IMR-90 (cell line): ENCODE measurements around the gene RYR3. TPM values are rescaled to one million over a fixed set of nuclear protein-coding genes. Genes with fewer than 3 reads are reported as not detected.

Experiments used
- ATAC-seq: fragments of 200-7000 bp; cut with Tn5 transposase; 2 replicates; pipeline ENCODE4 v1.9.1; 2020; ENCODE audit warnings: low read depth, mild to moderate bottlenecking, moderate library complexity
- BruUV-seq: library from RNA; stranded (reverse); fragments of 400-500 nt; replicated peaks from 2 replicates; lab custom pipeline; 2021; lab: Mats Ljungman, UMichigan
- CTCF ChIA-PET: fragments of 300-600 bp; formaldehyde crosslinking; extraction: SDS; loops from one replicate; lab custom pipeline; 2021; ENCODE audit warnings: antibody characterized with exemption; lab: Yijun Ruan, JAX
- POLR2A ChIA-PET: fragments of 300-600 bp; sonication (Branson Sonifier 250); formaldehyde crosslinking; loops from one replicate; lab custom pipeline; 2022; ENCODE audit warnings: antibody characterized with exemption; ENCODE audit not compliant: unreplicated experiment; lab: Charles Lee
- DNase-seq: peaks from one replicate; pipeline ENCODE4 v3.0.0; 2013
- H2AFZ ChIP-seq: replicated peaks from 2 replicates; pipeline ENCODE3; 2013; ENCODE audit warnings: low read length, mild to moderate bottlenecking; ENCODE audit not compliant: poor library complexity
- H2AK5ac ChIP-seq: 2 replicates; pipeline ENCODE4 v1.6.1; 2013; ENCODE audit warnings: low read depth, low read length, inconsistent platforms
- H2AK9ac ChIP-seq: replicated peaks from 2 replicates; pipeline ENCODE3; 2013; ENCODE audit warnings: mild to moderate bottlenecking, low read depth, low read length, moderate library complexity; ENCODE audit not compliant: poor library complexity
- H2BK120ac ChIP-seq: 2 replicates; pipeline ENCODE4 v1.6.1; 2013; ENCODE audit warnings: low read depth, low read length, inconsistent platforms
- H2BK15ac ChIP-seq: 3 replicates; pipeline ENCODE4 v1.6.1; 2013; ENCODE audit warnings: low read depth, low read length, inconsistent platforms
- H2BK20ac ChIP-seq: 2 replicates; pipeline ENCODE4 v1.6.1; 2013; ENCODE audit warnings: low read depth, mild to moderate bottlenecking, inconsistent platforms, low read length, moderate library complexity
- H2BK5ac ChIP-seq: 2 replicates; pipeline ENCODE4 v1.6.1; 2013; ENCODE audit warnings: mild to moderate bottlenecking, low read depth, low read length, inconsistent platforms; ENCODE audit not compliant: poor library complexity, severe bottlenecking
- H3K14ac ChIP-seq: replicated peaks from 2 replicates; pipeline ENCODE4 v1.6.1; 2013; ENCODE audit warnings: low read depth, low read length, inconsistent platforms
- H3K18ac ChIP-seq: 2 replicates; pipeline ENCODE4 v1.6.1; 2013; ENCODE audit warnings: low read depth, low read length, control low read depth
- H3K23ac ChIP-seq: 2 replicates; pipeline ENCODE4 v1.6.1; 2013; ENCODE audit warnings: low read depth, low read length, inconsistent platforms
- H3K27ac ChIP-seq: 2 replicates; pipeline ENCODE4 v1.5.1; 2013; ENCODE audit warnings: mild to moderate bottlenecking, control low read depth, low read length; ENCODE audit not compliant: insufficient read depth
- H3K27me3 ChIP-seq: 2 replicates; pipeline ENCODE4 v1.6.1; 2013; ENCODE audit warnings: low read length; ENCODE audit not compliant: control insufficient read depth, insufficient read depth
- H3K36me3 ChIP-seq: 2 replicates; pipeline ENCODE4 v1.6.1; 2013; ENCODE audit warnings: low read length, mixed read lengths; ENCODE audit not compliant: control insufficient read depth, insufficient read depth
- H3K4ac ChIP-seq: 2 replicates; pipeline ENCODE4 v1.6.1; 2013; ENCODE audit warnings: low read depth, low read length, inconsistent platforms
- H3K4me1 ChIP-seq: 2 replicates; pipeline ENCODE4 v1.6.1; 2013; ENCODE audit warnings: low read length, mixed read lengths; ENCODE audit not compliant: control insufficient read depth, insufficient read depth
- H3K4me2 ChIP-seq: 2 replicates; pipeline ENCODE4 v1.6.1; 2013; ENCODE audit warnings: low read depth, mild to moderate bottlenecking, control low read depth, low read length, moderate library complexity
- H3K4me3 ChIP-seq: 2 replicates; pipeline ENCODE4 v1.5.1; 2013; ENCODE audit warnings: low read depth, mild to moderate bottlenecking, control low read depth, low read length, moderate library complexity; ENCODE audit not compliant: insufficient read depth
- H3K56ac ChIP-seq: 2 replicates; pipeline ENCODE4 v1.6.1; 2013; ENCODE audit warnings: low read length, inconsistent platforms; ENCODE audit not compliant: insufficient read depth; ENCODE audit errors: extremely low read depth
- H3K79me1 ChIP-seq, 2 experiments: 2 replicates each; pipeline ENCODE4 v1.6.1; 2013; ENCODE audit warnings: low read length in 2 of 2, inconsistent platforms in 1 of 2, low read depth in 1 of 2
- H3K9ac ChIP-seq: 2 replicates; pipeline ENCODE4 v1.6.1; 2013; ENCODE audit warnings: low read depth, low read length, control low read depth
- H3K9me1 ChIP-seq: 2 replicates; pipeline ENCODE4 v1.6.1; 2013; ENCODE audit warnings: low read length, inconsistent platforms; ENCODE audit not compliant: insufficient read depth
- H3K9me3 ChIP-seq: 2 replicates; pipeline ENCODE4 v1.6.1; 2013; ENCODE audit warnings: low read length; ENCODE audit not compliant: control insufficient read depth, insufficient read depth
- H4K20me1 ChIP-seq: 2 replicates; pipeline ENCODE4 v1.6.1; 2013; ENCODE audit warnings: low read length, inconsistent platforms; ENCODE audit not compliant: insufficient read depth
- H4K5ac ChIP-seq: 2 replicates; pipeline ENCODE4 v1.6.1; 2013; ENCODE audit warnings: mild to moderate bottlenecking, low read depth, low read length, control low read depth
- H4K8ac ChIP-seq, 2 experiments: 2 replicates each; pipeline ENCODE4 v1.6.1; 2013; ENCODE audit warnings: low read depth in 2 of 2, low read length in 2 of 2, control low read depth in 1 of 2, inconsistent platforms in 1 of 2
- H4K91ac ChIP-seq: 2 replicates; pipeline ENCODE4 v1.6.1; 2013; ENCODE audit warnings: low read depth, low read length, inconsistent platforms; ENCODE audit not compliant: insufficient read depth
- CTCF ChIP-seq: conservative IDR thresholded peaks from 2 replicates; pipeline ENCODE4 v1.5.1; 2012; ENCODE audit warnings: mild to moderate bottlenecking, low read depth, low read length, improper control_type of control experiment
- ELK1 ChIP-seq: fragments of 150-350 bp; IDR thresholded peaks from 2 replicates; pipeline ENCODE4 v1.6.1; 2016; ENCODE audit warnings: low read depth, mild to moderate bottlenecking, low read length, moderate library complexity, borderline replicate concordance
- MAZ ChIP-seq: IDR thresholded peaks from 2 replicates; pipeline ENCODE4 v1.6.1; 2012; ENCODE audit warnings: low read depth, mild to moderate bottlenecking, low read length, improper control_type of control experiment, moderate library complexity, borderline replicate concordance
- MXI1 ChIP-seq: IDR thresholded peaks from 2 replicates; pipeline ENCODE4 v1.6.1; 2012; ENCODE audit warnings: low read depth, mild to moderate bottlenecking, low read length, moderate library complexity, borderline replicate concordance
- NFE2L2 ChIP-seq: fragments of 150-350 bp; IDR thresholded peaks from 2 replicates; pipeline ENCODE4 v1.6.1; 2016; ENCODE audit warnings: low read depth, mild to moderate bottlenecking, low read length
- POLR2A ChIP-seq: IDR thresholded peaks from 2 replicates; pipeline ENCODE4 v1.6.1; 2012; ENCODE audit warnings: mild to moderate bottlenecking, low read depth, low read length
- RAD21 ChIP-seq: IDR thresholded peaks from 2 replicates; pipeline ENCODE4 v1.6.1; 2012; ENCODE audit warnings: low read length, improper control_type of control experiment
- RFX5 ChIP-seq: IDR thresholded peaks from 2 replicates; pipeline ENCODE4 v1.8.0; 2012; ENCODE audit warnings: low read depth, mild to moderate bottlenecking, low read length, moderate library complexity
- USF2 ChIP-seq: fragments of 150-350 bp; IDR thresholded peaks from 2 replicates; pipeline ENCODE4 v1.6.1; 2017; ENCODE audit warnings: mild to moderate bottlenecking, antibody characterized with exemption, low read length, low read depth
- WGBS, 2 experiments: methylation state at CpG; one replicate each; pipeline versions ENCODE4 v1.1.5 to v1.1.7; 2013; ENCODE audit warnings: missing lambda C conversion rate in 2 of 2; ENCODE audit not compliant: insufficient read length in 1 of 2; ENCODE audit errors: extremely low coverage in 2 of 2; 5-methylcytosine and 5-hydroxymethylcytosine counted together
- dilution Hi-C: fragments of 300-500 bp; cut with HindIII; formaldehyde crosslinking; loops from one replicate; pipeline ENCODE4 v1.14.3; 2018; ENCODE audit warnings: low sequenced_read_pairs; ENCODE audit not compliant: unreplicated experiment
- in situ Hi-C: fragments of 300-500 bp; cut with MboI; formaldehyde crosslinking; loops from 3 replicates; pipeline ENCODE4 v1.14.3; 2019; ENCODE audit warnings: low sequenced_read_pairs, inconsistent platforms, mixed read lengths
- intact Hi-C: fragments of 100-400 bp; cut with micrococcal nuclease; formaldehyde crosslinking; loops from 2 replicates; pipeline ENCODE4 v1.10.0; 2022
- polyA plus RNA-seq, 3 experiments: library from polyadenylated mRNA; depleted of rRNA; stranded (reverse); fragments of >200 nt; gene quantifications; 2 replicates each; pipeline ENCODE4 v1.2.3, GENCODE V29; 2012; ENCODE audit warnings: low replicate concordance in 1 of 3
- total RNA-seq: library from RNA; depleted of rRNA; stranded (reverse); fragments of >200 nt; gene quantifications from 2 replicates; pipeline ENCODE4 v1.2.3, GENCODE V29; 2012

RYR3 gene
- total and polyA plus RNA-seq, 2 of the 4 experiments (the other 2 are of a cell fraction): 0.18 TPM; not detected in 1

GRCh38 chr15:33369941-33370622 is 59.3 kb downstream of the RYR3 start:
- Histone ChIP-seq H3K9me1 (no peaks in the 10 kb centered on the region), H3K4me1 (no peaks in the 10 kb centered on the region), H4K8ac (no peak overlapping the region), H3K14ac (no peak overlapping the region), H3K27me3 (no peaks in the 10 kb centered on the region), H3K4ac (no peak overlapping the region), H2AFZ (no peak overlapping the region), H3K9me3 (no peaks in the 10 kb centered on the region), H2BK5ac (no peak overlapping the region), H4K91ac (no peak overlapping the region), H3K23ac (no peak overlapping the region), H4K20me1 (no peaks in the 10 kb centered on the region), H3K27ac (no peak overlapping the region), H3K79me1 (no peaks in the 10 kb centered on the region), H4K5ac (no peak overlapping the region), H3K4me2 (no peak overlapping the region), H2BK20ac (no peak overlapping the region), H3K36me3 (no peaks in the 10 kb centered on the region), H3K18ac (no peak overlapping the region), H2AK5ac (no peak overlapping the region), H3K9ac (no peak overlapping the region), H3K56ac (no peak overlapping the region), H2BK15ac (no peak overlapping the region), H2BK120ac (no peak overlapping the region), H2AK9ac (no peak overlapping the region), H3K4me3 (no peak overlapping the region)
- ATAC-seq (no peak), DNase-seq (no peak)
- in situ Hi-C loops: no loop called here
- no TSS peak for BruUV-seq
- intact Hi-C loops: no loop called here
- 0% methylated on average over 1 of the region's 3 CpGs; no CpG with 5 or more reads in 1 of the 2 experiments for WGBS, 2 experiments
- dilution Hi-C loops: no loop called here
- POLR2A ChIA-PET: no interaction called here
- CTCF ChIA-PET: no interaction called here
- TF ChIP-seq NFE2L2 (no peak), RAD21 (no peak), CTCF (no peak), ELK1 (no peak), USF2 (no peak), POLR2A (no peak), MXI1 (no peak), MAZ (no peak), RFX5 (no peak)
